Fibroblast of skin of left biceps (primary cell): ENCODE measurements around the gene C17orf100.
"Not testable (repeated sequence)": the region's sequence is repeated elsewhere in the genome, so short reads cannot be mapped to it uniquely, and the experiment has no call there.

ENCODE experiments used
- DNase-seq, 2 experiments: peaks; one replicate each; pipeline ENCODE4 v3.0.0-alpha.2; 2013; ENCODE audit warnings: low read depth in 2 of 2

C17orf100 gene

DNA sequence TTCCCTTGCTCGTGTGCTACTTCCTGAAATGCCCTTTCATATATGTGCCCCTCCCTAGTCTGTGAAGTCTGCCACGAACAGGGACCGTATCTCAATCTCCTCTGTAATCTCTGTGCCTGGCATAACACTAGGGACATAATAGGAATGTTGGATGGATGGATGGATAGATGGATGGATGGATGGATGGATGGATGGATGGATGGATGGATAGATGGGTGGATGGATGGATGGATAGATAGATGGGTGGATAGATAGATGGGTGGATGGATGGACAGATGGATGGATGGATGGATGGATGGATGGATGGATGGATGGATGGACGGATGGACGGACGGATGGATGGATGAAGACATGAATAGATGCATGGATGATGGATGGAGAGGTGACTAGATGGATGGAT, 40.4 kb downstream of the C17orf100 start:
- DNase-seq: not testable (repeated sequence)

DNA sequence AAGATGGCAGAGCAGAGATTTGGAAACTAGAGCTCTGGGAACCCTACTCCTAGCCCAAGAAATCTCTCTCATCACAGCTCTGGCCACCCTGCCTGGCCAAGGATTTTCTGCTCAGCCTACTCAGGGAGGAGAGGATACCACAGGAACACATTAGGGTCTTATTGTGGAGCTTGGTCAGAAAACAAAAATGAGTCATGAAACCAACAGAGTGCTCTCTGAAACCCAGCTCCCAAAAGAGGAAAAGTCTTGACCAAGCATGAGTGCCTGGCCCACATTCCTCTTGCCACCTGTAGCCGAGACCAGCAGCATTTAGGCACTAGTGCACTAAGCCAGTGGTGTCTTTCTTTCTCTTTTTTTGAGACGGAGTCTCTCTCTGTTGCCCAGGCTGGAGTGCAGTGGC, 43.5 kb downstream of the C17orf100 start:
- no peak for DNase-seq

DNA sequence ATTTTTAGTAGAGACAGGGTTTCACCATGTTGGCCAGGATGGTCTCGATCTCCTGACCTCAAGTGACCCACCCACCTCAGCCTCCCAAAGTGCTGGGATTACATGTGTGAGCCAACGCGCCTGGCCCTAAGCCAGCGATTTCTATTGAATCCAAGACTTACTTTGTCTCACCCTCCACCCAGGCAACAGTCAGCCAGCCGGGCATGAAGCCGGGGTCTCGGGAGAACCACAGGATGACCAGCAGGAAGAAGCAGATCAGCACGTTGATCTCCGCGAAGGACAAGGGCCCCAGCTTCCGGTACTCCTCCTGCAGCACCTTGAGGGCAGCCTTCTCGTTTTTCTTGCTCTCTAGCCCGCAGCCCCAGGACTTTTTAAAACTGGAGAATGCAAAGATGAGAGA, 44.0 kb downstream of the C17orf100 start:
- no peak for DNase-seq

DNA sequence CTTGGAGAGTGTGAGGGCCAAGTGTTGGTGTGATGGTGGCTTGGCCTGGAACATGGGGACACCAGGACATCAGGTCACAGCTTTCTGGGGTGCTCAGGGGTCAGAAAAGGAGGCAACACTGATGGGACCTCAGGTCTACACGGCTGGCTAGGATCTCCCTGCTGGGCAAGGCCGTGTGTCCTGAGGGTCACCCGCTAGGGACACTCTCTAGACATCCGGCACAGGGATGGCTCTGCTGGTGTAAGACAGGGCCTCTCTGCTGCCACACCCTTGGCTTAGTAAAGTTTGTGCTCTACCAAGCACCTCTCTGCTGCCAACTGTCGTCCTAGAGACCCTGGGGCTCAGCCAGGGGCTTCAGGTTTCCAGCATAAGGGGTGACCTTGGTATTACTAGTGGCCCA, 45.3 kb downstream of the C17orf100 start:
- no peak for DNase-seq

DNA sequence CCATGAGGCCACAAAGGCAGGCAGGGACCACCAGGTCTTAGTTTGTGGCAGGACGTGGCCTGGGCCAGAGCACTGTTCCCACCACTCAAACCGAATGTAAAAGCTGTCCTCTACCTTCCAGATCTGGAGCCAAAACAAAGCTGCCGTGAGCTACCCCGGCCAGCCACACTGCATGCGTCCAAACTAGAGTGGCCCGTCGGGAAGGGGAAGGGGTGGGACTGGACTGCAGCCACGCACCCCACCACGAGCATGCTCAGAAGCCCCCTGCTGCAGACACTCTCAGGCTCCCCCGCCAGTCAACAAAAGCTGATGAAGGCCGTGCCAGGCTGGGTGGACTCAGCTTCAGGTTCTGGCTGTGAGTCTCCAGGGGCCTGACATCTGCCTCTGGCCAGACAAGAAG, 46.4 kb downstream of the C17orf100 start:
- no peak for DNase-seq

DNA sequence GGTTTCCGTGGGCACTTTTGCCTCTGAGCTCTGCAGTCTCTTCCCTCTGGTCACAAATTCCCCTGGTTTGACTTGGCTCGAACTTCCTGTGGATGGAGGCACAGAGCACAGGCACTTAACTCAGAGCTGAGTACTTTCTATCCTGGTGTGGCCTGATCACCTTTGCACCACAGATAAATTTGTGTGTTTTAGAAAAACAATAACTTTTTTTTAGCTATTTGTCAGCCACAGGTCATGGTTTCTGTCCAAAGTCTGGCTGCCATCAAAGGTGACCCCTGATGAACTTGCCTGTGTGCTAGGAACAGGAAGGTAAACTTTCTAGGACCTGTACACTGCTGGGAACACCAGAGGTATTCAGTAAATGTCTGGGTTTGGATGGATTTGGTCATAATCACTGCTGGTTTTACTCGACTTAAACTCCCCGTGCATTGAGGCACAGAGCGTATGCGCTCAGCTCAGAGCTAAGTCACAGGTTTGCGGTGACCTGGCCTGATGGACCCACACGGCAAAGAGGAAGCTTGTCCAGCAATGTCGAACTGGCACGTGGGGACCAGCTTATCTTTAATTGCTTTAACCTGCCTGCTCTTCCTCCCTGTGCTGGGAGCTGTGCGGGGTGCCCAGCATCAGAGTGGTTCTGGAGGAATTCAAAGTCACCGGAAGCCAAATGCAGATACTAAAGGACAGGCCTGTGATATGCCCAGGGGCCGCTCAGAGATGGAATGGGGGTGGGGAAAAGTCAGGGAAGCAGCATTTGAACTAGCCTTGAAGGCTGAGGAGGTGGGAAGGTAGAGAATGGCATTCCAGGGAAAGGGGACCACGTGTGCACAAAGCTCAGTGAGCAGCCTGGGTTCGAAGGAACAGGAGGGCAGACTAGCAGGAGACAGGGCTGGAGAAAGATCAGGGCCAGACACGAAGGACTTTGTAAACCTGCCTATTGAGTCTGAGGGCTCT, 48.7 kb downstream of the C17orf100 start:
- DNase-seq: no peak

DNA sequence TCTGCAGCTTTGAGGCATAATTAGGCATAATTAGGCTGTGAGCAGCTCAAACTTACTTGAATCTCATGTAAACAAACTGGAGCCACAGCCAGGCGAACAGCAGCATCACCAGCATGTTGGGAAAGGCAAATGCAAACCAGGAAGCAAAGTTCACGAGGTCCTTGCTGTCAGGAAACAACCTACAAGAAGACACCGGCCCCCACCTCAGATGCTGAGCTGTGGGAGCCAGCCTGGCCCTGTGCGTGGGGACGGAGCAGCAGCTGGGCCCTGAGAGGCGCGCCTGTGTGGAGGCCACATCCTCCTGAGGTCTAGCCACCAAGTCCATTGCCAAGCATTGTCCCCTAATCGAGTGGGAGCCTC, 49.4 kb downstream of the C17orf100 start:
- DNase-seq: no peak

DNA sequence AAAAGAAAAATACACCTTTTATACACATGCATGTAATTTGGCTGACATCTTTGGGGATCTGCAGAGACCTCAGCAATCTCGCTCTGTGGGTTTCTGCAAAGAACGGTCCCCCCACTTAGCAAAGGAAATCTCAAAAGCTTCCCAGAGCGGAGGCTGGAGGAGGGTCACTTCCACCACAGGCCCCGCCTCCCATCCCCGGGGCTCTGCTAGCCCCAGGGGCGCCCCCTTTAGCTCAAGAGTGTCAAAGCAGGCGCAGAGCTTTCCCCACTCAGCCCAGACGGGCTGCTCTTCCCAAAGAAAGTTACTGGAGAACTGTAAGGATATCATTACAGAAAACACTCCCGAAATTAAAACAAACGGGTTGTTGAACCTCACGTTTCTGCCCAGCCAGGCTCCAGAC, 50.2 kb downstream of the C17orf100 start:
- no peak for DNase-seq

DNA sequence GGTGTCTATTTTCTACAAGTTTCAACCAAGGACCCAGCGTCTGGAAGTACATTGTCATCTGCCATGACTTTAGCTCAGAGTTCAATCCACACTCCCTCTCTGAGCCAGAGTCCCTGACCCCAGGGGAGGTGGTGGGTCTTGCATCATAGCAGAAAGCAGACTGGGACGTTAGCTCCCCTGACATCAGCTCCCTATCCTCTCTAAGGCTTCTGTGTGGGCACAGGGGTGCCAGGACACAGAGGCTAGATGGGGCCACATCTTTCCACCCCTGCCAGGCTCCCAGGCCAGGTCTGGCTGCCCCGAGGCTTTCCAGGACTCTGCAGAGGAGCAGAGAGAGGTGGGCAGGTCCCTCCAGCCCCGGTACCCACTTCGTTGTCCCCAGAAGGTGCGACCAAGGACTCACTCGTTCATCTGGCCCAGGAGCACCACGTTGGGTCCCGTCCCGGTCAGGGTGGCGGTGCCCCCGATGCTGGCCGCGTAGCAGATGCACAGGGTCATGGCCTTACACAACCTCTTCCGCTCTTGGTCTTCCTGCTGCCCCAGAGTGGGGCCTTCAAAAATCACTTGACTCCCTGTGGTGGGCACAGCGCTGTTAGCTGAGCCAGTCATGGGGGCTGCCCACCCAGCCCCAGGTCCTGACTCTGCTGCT, 51.1 kb downstream of the C17orf100 start:
- DNase-seq: no peak
